CD4-positive, alpha-beta T cell treated with Interleukin-15 for 4 hours (primary cell): Measurements from ENCODE around the gene RPL10A.

Source experiments
- DNase-seq: peaks from one replicate; pipeline ENCODE4 v3.0.0-alpha.2; 2020; ENCODE audit warnings: low spot score

RPL10A gene

DNA sequence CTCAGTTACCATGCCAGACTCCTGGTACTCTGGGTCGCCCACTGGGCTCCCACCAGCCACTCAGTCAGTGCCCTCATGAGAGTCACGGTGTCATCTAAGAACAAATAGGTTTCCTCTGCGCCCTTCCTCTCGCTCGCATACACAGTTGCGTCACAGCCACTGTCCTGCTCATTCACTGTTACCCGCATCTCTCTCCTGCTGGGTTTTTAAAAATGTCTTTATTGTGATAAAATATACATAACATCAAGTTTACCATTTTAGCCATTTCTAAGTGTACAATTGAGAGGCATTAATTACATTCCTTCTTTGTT, 24.7 kb downstream of the RPL10A start:
- DNase-seq = no peak

DNA sequence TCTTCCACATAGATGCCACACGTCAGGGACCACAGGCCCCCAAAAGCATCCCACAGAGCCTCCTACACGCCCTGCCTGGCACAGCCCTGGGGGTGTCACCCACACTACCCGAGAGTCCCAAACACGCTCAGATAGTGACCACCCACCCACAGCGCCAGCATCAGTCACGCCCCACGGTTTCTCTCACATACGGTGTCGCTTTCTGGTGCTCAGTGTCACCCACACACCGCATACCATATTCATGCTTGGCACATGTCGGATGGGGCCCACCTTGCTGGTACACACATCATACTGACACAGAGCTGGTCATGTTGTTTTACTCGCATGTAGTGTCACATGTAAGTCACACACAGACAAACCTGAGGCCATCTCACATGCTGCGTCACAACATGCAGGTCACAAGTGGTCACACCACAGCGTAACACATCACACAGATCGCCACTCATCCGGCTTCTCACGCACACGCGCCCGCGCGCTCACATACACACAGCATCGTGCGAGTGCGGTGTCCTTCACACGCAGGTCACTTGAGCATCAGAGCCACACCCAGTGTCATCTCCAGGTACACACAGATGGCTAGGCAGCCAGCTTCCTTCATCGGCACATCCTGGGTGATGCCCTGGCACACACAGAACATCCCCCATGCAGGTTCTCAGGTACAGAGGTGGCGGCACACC, 25.2 kb downstream of the RPL10A start:
- DNase-seq = no peak

DNA sequence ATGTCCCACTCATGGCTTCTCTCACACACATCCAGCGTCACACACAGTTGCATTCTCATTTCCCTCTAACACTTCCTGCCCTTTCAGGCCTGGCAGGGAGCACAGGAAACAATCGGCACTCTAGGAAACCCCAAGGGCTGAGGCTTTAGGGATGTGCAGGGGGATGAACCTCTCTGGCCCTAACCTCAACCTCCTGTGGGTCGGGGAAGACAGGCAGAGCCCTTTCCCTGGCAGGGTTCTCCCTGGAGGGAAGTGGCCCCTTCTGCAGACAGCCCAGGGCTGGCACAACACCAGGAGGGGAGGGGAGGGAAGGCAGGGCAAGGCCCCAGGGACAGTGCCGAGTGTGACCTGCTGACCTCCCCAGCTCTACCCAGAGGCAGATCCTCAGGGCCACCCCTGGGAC, 26.0 kb downstream of the RPL10A start:
- DNase-seq = no peak

DNA sequence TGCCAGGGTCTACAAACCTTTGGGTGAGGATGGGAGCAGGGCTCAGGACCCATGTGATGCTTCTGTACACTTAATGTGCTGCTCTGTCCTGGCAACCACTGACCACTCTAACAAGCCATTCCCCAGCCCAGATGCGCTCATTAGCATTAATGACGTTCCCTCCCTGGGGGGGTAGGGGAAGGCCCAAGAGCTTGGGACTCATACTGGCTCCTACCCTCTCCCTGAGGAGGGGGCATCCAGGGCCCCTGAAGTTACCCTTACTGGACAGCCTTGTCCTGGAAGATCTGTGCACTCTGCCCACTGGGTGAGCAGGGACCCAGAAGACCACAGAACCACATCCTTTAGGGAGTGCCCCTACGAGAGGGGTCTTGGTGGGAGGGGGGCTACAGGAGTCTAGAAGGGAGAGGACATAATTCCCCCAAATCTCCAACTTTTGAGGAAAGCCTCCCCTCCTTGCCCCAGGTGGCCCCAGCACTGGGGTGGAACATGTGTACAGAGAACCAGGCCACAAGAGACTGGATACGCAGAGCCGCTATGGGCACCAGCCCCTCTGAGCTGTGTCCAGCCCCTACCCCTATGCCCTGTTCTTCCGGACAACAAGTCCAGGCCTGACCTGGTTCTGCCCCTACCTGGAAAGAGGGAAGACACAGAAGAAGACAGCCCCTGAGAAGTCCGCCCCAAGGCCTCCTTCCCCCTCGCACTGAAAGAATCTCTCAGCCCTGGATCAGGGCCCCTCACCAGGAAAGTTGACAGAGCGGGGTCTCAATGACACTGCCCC, 27.2 kb downstream of the RPL10A start:
- DNase-seq = no peak

DNA sequence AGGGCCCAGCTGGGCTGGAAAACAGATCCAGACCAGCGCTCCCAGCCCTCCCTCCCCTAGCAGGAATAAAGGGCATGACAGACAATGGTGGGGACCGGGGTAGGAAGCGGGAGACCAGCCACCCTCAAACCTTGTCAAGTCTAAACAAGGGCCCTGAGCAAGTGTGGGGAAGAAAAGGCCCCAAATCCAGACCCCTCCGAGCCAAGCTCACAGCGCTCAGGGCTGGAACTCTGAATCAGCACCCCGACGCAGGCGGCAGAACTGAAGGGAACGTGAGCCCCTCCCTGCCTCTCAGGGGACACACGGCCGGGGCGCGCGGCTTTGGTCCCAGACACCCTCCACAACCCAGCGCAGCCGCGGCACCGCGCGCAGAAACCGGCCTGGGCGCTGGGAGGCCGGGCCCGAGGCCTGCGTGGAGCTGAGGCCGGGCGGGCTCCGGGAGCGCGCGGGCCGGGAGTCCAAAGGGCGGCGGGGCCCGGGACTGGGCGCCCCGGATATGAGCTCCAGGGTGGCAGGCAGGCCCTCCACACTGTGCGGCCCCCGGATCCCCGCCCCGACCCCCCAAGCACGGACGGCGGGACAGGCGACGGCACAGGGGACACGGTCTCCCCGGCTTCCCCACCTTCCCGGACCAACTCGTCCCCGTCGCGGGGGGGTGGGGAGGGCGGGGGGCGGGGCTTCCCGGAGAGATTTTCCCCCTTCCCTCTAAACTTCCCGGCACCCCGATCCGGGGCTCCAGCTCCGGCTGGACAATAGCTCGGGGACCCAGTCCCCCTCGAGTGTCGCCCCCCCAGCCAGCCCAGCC, 28.0 kb downstream of the RPL10A start:
- no peak for DNase-seq

DNA sequence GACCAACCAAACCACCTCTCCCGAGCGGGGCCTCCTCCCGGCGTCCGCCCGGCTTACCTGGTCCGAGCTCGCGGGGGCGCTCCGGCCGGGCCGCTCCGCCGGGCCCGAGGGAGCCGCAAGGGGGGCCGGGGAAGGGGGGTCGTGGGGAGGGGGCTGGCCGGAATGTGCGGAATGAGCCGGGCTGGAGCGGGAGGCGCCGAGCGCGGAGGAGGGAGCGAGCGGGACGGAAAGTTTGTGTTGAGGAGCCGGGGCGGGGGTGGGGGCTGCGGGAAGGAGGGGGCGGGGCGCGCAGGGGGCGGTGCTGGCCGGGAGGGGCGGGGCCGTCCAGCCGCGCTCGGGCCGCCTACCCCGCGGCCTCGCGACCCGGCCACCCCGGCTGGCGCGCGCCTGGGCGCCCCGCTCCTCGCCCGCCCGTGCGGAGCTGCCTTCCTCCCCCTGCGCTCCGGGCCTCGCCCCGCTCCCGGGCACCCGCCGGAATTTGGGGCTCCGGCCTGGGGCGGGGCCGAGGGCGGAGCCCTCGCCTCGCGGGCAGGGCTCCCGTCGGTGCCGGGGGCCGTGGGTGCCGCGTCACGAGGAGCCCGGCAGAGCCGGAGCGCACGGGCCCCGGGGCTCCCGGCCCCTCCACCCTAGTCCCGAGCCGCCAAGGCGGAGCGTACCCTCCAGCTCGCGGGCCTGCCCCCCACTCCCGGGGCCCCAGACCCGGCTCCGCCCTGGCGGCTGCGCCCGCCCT, 28.8 kb downstream of the RPL10A start, which contains the start of gene TEAD3:
Gene TEAD3 (minus strand): TSS at position 239 of the 730 bp plus-strand sequence.
- DNase-seq = peak; percentile 28

DNA sequence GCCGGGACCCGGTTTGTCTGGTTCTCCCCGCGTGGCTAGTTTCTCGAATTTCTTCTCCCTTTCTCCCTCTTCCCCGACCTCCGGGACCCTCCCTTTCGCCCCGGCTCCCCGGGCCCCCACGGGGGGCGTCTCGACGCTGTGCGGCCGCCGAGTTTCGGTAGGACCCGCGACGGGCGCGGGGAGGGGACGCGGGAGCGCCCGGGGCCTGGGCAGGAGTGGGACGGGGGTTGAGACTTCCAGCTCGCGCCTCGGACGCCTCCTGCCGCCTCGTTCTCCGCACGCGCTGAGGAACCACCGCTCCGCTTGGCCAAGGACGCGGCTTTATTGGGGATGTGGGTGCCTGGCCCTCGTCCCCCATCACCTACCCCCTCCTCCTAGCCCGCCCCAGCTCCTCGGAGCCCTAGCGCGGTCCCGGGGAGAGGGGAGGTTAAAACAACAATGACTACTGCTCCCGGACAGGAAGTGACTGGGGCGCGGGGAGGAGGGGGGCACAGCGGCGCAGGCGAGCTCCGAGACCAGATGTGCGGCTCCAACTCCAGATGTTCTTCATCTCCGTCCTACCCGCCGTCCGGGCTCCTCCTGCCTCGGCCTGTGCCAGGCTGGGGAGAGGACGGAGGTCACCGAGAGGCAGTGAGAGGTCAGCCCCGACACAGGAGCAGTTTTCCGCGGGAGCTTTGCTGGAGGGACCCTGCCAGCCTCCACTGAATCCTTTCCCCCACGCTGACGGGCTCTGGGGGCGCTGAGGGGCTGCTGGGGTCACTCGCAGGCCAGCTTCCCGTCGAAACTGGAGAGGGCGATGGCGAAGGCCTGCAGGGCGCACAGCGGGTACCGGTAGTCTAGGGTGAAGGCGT, 29.6 kb downstream of the RPL10A start:
- peak; percentile 18 for DNase-seq

DNA sequence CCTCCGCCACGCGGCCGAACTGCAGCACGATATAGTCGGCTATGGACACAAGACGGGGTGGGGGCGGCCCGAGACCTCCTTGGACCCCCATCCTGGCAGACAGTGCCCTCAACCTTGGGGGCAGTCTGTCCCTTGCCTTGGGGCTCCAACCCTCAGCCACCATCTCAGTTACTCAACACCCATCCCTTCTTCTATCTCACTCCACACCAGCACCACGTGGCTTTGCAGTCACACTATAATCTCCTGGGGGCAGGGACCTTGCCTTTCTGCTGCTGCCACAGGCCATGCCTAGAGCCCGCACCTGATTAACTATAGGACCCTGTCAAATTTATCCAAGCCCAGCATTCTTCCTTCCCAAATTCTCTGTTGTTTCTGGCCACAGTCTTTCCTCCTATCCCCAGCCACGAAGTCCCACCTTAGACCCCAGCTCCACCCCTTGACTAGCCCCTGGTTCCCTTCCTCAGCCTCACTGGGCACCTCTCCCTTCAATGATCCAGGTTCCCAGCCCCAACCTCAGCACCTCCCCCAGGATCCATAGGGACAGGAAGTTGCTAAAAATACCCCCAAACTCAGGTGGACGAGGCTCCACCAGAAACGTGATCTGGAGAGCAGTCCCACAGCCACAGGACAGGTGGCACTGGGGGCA, 30.3 kb downstream of the RPL10A start:
- no peak for DNase-seq

DNA sequence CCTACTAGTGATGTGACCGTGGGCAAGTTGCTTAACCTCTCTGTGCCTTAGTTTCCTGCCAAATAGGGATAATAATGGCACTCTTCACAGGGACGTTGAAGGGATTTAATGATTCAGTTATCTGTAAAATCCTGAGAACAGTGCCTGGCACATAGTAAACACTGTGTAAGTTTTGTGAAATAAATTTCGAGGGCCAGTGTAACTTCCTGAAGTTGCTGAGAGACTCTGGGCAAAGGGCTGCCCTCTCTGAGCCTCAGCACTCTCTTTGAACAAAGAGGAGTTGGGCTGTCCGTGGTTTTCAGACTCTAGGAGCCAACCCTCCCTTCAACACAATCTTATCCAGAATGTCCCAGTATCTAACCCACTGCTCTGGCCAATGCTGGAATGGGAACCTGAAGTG, 31.2 kb downstream of the RPL10A start:
- DNase-seq = no peak

DNA sequence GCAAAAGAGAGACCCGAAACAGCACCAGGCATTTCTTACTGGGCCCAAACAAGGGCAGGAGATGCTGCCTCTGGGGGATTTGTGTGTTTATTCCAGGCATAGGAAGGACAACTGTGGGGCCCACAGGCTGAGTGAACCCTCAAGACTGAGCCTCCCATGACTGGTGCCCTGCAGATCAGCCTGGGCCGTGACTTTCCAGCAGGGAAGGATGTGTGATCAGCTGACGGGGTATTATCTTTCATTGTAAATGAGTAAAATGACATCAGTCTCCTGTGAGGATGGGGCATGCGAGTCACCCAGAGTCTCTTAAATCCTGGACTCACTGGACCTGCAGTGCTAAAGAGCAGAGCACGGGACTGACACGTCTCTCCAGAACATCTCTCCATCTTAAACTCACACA, 32.6 kb downstream of the RPL10A start:
- no peak for DNase-seq

DNA sequence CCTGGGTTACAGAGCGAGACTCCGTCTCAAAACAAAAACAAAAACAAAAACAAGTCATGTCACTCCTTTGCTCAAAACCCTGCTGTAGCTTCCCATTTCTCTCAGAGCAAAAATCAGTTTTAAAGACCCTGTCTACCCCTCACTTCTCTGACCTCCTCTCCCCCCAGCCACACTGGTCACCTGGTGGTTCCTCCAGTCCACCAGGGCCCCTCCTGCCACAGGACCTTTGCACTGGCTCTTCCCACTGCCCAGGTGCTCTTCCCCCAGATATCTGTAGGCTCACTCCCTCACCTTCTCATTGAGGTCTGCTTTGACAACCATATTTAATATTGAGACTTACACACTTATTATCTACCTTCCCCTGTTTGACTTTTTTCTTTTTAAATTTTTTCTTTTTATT, 33.6 kb downstream of the RPL10A start:
- DNase-seq = no peak

DNA sequence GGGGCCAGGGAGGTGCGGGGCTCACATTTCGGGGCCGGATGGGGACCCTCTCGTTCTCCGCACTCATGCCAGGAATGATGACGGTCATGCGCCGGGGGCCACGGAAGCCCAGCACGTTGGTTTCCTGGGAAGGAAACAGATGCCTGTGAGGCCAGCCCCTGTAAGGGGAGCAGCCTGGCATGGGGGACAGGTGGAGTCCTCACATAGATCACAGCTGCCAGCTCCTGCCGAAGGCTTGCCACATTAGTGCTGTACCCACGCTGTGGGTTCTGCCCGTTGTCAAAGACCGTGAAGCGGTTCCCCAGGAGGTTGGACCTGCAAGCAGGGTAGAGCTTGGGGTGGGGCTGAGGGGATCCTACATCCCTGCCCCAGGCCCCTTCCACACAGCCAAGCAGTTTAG, 35.3 kb downstream of the RPL10A start:
- no peak for DNase-seq

DNA sequence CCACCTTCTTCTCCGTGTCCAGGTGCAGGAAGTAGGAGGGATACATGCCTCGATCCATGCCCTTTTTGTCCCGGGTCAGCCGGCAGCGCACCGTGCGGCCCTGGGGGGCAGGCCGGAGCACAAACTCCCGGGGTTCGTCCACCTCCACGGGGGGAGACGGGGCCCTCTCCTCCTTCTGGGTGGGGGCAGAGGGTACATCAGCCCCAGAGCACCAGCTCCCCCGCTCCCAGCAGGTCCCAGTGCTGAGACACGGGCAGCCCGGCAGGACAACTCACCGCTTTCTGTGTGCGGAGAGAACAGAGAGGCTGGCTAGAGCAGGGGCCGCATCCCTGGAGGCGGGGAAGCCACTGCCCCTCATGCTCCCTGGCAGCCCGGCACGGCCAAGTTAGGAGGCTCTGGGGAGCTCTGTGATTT, 37.8 kb downstream of the RPL10A start:
- no peak for DNase-seq

DNA sequence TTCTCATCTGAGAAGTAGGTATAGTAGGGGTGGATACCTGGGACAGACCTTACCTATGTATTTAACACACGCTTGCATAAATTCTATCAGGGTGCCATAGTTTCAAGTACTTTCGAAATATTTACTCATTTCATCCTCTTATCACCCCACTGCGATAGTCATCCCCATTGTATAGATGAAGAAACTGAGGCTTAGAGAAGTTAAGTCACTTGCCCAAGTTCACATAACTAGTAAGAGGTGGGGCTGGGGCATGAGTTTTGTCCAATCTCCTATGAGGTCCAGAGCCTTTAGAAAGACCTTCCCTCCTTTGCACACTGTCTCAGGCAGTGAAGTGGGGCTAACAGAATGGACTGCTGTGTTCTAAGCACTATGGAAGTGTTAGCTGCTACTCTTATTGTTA, 38.3 kb downstream of the RPL10A start:
- no peak for DNase-seq

DNA sequence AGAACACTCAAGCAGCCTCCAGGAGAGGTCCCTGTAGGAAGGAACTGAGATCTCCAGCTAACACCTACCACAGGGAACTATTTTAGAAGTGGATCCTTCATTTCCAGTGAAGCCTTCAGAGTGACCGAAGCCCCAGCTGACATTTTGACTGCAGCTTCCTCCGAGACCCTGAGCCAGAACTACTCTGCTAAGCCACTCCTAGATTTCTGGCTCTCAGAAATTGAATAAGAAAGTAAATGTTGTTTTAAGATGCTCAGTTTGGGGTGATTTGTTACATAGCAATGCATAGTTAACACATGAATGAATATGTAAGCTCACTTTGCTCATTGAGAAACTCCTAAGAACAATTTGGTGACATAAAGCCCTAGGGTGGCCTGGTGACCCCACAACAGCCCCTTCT, 39.0 kb downstream of the RPL10A start:
- no peak for DNase-seq

DNA sequence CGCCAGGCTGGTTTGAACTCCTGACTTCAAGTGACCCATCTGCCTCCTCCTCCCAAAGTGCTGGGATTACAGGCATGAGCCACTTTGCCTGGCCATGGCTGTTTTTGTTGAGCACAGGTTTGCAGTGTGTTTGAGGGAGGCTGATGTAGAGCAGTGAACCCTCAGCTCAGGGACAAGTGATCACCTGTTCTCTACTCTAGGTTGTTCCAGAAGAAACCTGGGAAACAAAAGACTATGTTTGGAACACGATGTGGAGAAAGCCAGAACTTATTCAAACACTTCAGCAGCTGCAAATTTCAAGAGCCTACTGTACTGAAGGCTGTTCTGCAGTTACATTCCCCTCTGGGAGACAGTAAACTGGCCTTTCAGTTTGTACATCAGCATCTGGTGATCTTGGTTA, 39.8 kb downstream of the RPL10A start:
- DNase-seq = no peak

DNA sequence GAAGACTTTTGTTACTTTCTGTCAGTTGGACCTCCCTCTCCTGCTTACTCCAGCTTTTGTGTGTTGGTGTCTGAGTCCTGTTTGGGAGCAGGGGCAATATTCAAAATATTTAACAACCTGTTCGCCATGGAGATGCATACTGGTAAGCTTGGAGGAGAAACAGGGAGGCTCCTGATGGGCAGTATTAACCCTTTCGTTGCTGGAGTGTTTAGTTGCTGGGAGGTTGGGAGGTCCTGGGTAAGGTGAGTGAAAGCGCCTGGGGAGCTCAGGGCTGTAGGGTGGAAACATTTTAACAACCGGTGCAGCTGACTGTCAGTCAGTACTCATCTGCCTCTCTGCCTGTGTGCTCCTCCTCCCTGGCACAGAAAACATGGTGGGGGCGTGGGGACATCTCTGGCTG, 40.3 kb downstream of the RPL10A start:
- DNase-seq = no peak

DNA sequence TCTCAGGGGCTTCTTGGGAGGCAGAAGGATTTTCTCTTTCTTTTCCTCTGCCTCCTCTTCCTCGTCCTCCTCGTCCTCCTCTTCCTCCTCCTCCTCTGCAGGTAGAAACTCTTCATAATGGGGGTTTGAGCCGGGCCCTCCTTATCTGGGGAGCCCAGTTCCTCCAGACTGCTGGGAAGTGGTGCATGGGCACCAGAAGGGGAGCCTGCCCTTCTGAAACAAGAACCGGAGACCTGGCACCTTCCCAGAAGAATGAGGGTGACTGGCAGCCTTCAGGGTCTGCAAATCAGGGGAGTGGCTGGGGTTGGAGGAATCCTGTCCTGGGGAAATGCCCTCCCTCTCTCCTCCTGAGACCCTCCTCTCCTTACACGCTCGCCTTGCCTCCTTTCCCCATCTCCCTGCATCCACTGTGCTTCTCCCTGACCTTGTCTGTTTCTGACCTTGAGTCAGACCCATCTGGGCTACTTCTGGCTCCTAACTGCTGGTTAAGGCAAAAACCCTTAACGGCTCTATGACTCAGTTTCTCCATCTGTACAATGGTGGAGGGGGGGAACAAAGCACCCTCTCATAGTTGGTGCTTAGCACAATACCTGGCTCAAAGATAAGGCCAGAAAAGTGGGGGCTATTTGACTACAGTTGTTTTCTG, 42.8 kb downstream of the RPL10A start:
- no peak for DNase-seq

DNA sequence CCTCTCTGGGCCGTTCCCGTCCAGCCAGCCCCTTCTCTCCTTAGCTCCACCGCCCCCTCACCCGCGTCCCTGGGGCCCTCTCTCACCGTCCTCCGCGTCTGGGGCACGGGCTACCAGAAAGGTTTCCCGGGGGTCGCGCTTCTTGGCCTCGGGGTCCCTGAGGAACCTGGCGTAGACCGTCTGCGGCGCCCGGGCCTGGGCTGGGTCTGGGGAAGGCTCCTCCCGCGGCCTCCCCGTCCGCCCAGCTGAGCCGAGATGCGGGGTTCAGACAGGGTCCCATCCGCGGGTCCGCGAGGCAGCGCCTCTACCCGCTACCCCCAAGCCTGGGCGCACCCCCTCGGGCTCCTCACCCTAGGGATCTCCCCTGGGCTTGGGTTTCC, 43.4 kb downstream of the RPL10A start:
- DNase-seq = no peak

DNA sequence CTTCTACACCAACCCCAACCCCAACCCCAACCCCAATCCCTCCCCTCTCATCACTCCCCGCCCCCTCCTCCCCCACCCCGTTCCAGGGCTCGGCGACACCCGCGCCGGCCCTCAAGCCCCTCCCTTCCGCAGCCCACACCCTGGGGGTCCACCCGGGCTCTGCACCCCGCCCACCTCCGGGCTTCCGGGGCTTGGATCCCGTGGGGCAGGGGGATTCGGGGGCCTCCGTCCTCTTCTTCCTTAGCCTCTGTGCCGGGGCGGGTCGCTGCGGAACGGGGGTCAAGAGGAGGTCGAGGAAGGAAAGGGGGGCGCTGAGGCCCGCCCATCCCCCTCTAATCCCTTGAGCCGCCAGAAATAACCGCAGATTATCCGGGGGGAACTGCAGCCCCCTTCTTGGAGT, 43.8 kb downstream of the RPL10A start:
- DNase-seq = no peak

DNA sequence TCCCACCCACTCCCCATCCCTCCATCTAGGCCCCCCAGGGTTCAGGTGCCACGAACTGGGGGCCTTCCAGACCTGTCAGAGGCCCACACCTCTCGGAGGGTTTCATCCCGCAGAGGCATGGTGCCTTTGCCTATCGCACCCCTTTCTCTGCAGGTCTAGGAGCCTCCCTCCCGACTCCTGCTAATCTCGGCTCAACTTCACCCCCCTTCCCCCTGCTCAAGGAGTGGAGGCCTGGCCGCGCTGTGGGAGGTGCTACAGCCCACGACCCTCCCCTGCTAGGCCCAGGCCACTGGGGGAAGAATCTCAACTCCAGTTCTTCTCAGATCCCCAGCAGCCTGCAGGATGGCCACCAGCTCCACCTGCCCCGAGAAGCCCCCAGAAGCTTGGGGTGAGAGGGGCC, 44.5 kb downstream of the RPL10A start, which contains the start of gene TULP1:
Gene TULP1 (minus strand): TSS at position 157 of the 400 bp plus-strand sequence. CDS start 38 bp downstream, at position 119.
- DNase-seq = no peak
